NCI-H1930 (cell line): ENCODE measurements around the gene CYYR1.
"Not testable (repeated sequence)": the region's sequence is repeated elsewhere in the genome, so short reads cannot be mapped to it uniquely, and the experiment has no call there.

Source experiments
- DNase-seq, 2 experiments: peaks; one replicate each; lab custom pipeline; 2025; lab: John Stamatoyannopoulos, UW

Gene CYYR1

GRCh38 chr21:26490771-26491170, 82.3 kb downstream of the CYYR1 start:
- DNase-seq: no peak

GRCh38 chr21:26489781-26490180, 83.3 kb downstream of the CYYR1 start:
- no peak for DNase-seq

- no peak for DNase-seq
These were observed 85.1 kb downstream of the CYYR1 start for GRCh38 chr21:26487981-26488480.

- DNase-seq: no peak
These were observed 99.6 kb downstream of the CYYR1 start for GRCh38 chr21:26473471-26473870.

- no peak for DNase-seq
These were observed 102.0 kb downstream of the CYYR1 start for GRCh38 chr21:26471099-26471471.

GRCh38 chr21:26470351-26471098, 102.6 kb downstream of the CYYR1 start:
- DNase-seq: no peak

GRCh38 chr21:26469789-26470188, 103.3 kb downstream of the CYYR1 start:
- DNase-seq: no peak

- no peak for DNase-seq
These were observed 107.2 kb downstream of the CYYR1 start for GRCh38 chr21:26465916-26466315.

- DNase-seq: no peak
These were observed 111.6 kb downstream of the CYYR1 start for GRCh38 chr21:26461500-26461899.

- DNase-seq: no peak
These were observed 112.5 kb downstream of the CYYR1 start for GRCh38 chr21:26460621-26461020.

- DNase-seq: not testable (repeated sequence)
These were observed 114.2 kb downstream of the CYYR1 start for GRCh38 chr21:26458854-26459253.

- no peak for DNase-seq
These were observed 115.3 kb downstream of the CYYR1 start for GRCh38 chr21:26457817-26458216.

- DNase-seq: no peak
These were observed 119.8 kb downstream of the CYYR1 start for GRCh38 chr21:26453267-26453666.

GRCh38 chr21:26451081-26451740, 121.9 kb downstream of the CYYR1 start:
- no peak for DNase-seq

GRCh38 chr21:26449161-26449560, 123.9 kb downstream of the CYYR1 start:
- no peak for DNase-seq

- DNase-seq: no peak
These were observed 124.3 kb downstream of the CYYR1 start for GRCh38 chr21:26448751-26449150.

GRCh38 chr21:26447932-26448475, 125.1 kb downstream of the CYYR1 start:
- DNase-seq: no peak

GRCh38 chr21:26445440-26445839, 127.6 kb downstream of the CYYR1 start:
- no peak for DNase-seq

- no peak for DNase-seq
These were observed 128.4 kb downstream of the CYYR1 start for GRCh38 chr21:26444646-26445045.

GRCh38 chr21:26443867-26444266, 129.2 kb downstream of the CYYR1 start:
- DNase-seq: no peak

GRCh38 chr21:26443291-26443690, 129.8 kb downstream of the CYYR1 start:
- DNase-seq: no peak

- DNase-seq: no peak
These were observed 131.9 kb downstream of the CYYR1 start for GRCh38 chr21:26441149-26441548.

- no peak for DNase-seq
These were observed 134.1 kb downstream of the CYYR1 start for GRCh38 chr21:26438976-26439375.
